Stimulated activated CD8-positive, alpha-beta memory T cell treated with anti-CD3 and anti-CD28 coated beads, Interleukin-7, amount 100 ng/mL, for 48 hours (primary cell): ENCODE measurements around the gene FAT3.

Experiments used
- DNase-seq, 2 donors: peaks; one replicate each; pipeline ENCODE4 v3.0.0-alpha.2; 2020; ENCODE audit warnings: low read depth in 1 of 2; ENCODE audit errors: extremely low read depth in 1 of 2

Gene FAT3

DNA sequence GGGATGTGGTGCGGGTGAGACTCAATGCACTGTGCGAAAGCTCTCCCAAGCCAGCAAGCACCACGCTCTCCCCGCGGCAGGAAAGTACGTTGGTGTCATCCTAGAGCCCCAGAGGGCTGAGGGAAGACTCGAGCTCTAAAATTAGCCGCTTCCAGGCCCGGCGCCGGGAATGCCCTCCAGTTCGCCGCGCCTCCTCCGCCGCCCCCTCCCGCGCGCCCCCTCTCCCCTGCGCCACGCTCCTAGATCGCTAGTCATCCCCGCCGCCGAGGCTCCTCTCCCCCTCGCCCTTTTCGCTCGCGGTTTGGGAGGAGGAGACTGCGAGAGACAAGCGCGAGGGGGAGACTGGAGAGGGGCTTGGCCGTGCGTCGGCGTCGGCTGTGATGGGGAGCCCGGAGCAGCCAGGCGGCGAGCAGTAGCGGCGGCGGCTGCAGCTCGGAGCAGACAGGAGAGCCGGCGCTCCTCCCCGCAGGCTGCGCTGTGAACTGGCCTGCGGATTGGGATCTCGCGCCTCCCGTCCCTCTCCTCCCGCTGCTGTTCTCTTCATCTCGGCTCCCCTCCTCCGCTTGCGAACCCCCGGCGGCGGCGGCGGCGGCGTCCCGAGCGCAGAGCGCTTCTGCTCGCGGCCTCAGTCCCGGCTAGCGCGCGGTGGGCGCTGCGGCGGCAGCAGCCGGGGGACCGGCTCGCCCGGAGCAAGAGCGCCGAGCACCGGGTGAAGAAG lies at the start of gene FAT3:
TSS of gene FAT3 (plus strand) at position 412 of the 718 bp plus-strand sequence. CDS start 127,295 bp downstream, outside the sequence.
- no peak for DNase-seq

DNA sequence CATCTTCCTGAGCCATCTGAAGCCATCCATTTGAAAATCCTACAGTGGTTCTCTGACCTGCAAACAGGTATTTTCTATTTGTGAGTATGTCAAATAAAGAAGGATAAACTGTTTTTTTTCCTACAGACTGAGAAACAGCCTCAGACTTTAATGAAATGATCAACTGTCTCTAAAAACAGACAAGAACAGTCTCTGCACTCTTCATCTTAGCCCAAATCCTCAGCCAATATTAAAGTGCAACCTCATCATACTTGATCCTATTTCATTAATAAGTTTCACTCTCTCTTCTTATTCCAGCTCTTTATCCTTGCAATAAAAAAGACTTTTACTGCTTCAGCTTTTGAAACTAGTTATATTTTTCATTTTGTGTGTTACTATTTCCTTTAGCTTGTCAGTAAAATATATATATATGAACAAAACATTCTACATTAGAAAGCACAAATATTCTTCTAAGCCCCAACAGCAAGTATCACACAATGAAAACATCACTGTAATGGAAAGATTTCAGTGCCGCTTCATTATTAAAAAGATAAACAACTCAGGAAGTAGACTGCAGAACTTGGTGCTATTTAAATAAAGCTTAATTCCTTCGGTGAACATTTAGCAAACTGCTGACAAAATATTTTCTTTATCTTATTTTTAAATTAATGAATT lies 45.5 kb upstream of the FAT3 start:
- DNase-seq: no peak

DNA sequence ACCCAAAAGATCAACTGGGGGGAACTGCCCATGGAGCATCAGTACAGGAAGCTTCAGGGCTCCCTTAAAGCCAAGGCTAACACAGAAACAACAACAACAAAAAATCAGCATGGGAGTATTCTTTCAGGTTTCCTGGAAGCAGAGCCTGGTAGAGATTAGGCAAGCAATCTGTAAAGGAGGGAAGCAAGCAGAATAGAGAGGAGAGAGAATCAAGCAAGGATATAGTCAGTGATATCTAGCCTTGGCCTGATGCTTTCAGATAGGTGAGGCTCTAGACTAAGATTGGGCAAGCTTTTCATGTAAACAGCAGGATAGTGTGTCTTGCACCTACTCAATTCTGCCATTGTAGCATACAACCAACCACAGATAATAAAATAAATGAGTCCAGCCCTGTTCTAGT lies 44.4 kb upstream of the FAT3 start:
- no peak for DNase-seq

DNA sequence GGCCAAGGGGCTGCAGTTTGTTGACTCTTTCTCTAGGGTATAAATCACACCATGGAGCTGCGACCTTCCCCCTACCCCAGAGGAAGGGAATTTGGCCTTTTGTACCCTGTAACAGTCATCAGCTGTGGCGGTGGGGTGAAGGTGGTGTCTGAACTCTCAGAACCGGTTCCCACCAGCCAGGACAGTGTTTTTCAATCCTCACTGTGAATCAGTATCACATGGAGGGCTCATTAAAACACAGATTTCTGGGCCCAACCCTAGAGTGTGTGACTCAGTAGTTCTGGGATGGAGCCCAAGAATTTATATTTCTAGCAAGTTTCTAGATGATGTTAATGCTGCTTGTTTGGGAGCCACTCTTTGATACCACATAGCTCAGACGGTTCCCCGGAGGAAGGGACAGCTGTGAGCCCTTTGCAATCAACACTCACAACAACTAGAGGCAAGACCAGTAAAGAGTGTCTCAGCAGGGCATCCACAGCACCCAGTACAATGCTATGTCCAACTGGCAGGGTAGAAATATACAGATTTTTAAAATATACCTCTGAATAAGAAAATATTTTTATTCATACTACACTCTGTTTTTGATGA lies 43.9 kb upstream of the FAT3 start:
- DNase-seq: no peak

DNA sequence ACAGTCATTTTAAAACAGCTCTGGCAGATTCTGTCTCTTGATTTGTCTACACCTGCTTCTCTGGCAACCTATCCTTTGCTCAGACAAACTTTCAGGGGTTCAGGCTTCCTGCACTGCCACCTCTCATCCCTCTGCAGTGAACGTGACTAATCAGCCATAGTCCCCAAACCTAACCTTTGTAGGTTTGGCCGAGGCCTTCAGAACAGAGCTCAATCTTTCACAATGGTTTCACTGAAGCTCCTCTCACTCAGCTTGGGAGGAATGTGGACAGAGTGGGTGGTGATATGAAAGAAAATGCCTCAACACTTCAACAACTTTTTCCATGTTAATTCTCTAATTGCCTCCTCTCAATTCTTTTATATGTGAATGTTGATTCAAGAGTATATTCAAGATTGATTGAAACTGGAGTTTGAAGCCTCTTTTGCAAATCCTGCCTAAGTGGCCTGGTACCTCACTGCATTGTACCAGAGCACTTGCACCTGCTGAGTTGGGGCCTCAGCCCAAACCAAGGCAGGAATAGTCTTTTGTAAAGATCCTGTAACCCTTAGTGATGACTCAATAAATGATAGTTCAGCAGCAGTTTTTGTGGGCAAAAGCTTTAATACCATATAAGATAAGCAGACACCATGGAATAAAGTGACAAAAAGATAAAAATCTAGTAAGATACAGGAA lies 33.9 kb upstream of the FAT3 start:
- DNase-seq: no peak

DNA sequence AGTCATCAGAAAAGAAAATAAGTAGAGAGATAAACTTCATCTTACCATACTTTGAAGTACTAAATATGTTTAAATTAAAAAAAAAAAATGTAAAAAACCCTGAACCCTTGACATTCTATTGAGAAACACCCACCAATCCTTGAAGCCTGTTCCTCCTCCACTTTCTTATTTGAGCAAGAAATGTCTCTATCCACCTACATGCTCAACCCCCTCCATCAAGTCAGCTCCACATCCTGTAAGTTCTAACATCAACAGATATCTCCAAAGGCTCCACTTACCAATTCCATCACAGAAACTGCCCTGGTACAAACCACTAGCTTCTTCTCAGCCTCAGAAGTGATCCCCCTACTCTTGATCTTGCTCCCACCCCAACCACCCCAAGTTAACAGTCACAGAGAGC lies 32.5 kb upstream of the FAT3 start:
- DNase-seq: no peak

DNA sequence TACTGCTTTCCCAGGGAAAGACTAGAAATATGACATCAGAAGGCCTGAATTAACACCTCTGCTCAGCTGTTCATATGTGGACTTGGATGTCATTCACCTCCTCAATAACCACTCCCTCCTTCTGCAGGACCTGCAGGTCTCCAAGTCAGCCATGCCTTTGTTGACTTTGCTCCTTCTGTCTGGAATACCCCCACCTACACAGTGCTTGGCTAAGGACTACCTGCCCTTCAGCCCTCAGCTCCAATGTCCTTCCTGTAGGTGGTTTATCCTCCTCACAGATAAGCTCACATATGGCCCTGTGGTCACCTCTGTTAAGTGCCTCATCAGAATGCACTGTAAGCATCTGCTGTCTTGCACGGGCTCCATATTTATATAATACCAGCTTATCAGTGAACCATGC lies 26.4 kb upstream of the FAT3 start:
- DNase-seq: no peak

DNA sequence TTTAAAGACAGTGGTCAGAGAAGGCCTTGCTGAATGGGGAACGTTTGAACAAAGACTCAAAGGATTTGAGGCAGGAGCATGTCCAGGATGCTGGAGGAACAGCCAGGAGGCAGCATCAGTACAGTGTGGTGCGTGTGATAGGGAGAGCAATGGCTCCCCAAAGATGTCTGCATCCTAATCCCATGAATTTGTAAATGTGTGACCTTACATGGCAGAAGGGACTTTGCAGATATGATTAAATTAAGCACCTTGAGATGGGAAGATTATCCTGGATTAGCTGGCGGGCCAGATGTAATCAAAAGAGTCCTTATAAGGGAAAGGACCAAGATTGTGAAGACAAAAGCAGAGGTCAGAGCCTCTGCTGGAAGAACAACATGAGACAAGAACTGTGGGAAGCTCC lies 24.6 kb upstream of the FAT3 start:
- no peak for DNase-seq

DNA sequence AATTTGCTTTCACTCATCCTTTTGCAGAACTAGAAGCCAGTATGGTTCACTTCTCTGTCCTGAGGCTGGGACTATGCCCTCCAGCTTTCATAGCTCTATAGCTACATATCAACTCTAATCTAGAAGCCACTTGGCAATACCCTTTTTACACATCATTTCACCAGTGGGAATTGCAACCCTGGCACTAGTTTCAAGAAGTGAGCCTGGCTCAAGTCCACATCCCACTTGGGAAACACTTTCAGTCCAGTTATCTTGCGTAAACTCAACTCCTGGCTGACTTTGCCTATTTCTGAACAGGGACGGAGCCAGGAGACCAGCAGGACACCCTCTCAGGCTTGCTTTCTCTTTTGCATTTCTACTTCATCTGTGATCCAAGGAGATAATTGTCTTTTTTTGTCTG lies 19.9 kb upstream of the FAT3 start:
- no peak for DNase-seq

DNA sequence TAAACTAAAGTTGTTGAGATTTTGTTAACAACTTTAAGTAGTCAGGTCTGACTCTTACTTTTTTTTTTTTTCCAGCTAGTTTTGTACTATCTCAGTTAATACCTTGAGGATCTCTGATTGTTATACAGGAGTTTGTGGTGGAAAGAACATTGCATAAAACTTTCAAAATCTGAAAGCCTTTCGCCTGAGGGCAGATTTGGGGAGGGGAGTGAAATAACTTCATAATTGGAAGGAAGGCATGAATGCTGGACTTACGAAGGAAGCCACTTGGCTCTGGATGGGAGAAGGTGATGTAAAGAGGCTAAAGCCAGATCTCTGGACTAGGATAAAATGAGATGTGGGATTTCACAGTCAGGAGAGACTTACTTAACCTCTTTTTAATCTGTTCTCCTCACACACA lies 18.2 kb upstream of the FAT3 start:
- DNase-seq: no peak

DNA sequence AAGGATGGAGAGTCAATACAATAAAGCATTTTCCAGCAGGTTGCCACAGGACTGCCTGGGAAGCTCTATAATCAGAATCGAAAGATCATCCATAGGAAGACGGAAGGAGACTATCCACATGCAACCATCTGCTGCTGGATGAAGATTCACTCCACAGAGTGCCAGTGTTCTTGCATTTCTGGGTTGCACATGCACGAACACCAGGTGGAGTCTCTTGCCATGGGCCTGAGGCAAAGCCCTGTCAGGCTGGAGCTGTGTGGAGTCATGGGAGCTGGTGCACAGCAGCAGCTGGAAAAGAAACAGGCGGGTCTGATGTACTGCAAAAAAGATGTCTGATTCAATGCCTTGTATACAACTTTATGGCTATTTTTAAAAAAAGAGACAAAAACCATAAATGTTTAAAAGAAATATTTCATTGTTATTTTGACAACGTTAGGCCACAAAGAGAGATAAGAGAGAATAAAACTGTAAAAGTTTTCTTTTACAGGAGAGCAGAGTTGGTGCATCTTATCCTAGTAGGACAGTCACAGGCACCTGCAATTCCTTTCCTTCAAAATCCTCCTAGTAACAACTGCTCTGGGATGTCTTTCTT lies 12.9 kb upstream of the FAT3 start:
- DNase-seq: no peak

DNA sequence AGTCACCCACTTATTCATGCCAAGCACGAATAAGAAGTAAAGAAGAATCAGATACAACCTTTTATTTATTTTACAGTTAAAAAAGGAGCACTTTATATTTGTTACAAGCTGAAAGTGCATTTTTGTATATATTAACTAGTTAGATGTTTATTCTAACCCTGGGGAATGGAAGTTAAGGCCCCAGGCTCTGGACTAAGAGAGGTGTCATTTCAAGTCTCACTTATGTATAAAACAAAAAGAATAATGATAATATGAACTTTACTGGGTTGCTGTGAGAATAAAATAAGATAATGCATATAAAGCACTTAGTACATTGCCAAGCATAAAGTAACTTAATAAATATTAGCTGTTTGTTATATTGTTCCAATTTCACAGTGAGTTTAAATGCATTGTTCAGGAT lies 12.1 kb upstream of the FAT3 start:
- DNase-seq: no peak

DNA sequence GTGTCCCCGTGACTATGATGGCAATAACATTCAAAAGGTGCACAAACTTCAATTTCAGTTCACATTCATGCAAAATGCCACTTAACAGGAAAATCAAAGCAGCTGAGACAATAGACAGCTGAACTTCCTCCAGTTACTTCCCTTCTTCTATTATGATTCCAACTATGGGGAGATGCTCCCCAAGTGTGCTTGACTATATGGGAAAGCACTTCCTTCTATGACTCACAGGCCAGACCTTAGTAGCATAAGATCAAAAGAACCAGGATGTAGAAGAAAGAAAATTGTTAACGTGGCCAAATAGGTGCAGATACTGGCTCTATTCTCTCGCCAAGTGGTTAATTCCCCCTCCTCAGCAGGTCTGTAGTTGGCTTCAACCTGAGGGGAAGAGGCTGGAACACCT lies 7.8 kb upstream of the FAT3 start:
- DNase-seq: no peak

DNA sequence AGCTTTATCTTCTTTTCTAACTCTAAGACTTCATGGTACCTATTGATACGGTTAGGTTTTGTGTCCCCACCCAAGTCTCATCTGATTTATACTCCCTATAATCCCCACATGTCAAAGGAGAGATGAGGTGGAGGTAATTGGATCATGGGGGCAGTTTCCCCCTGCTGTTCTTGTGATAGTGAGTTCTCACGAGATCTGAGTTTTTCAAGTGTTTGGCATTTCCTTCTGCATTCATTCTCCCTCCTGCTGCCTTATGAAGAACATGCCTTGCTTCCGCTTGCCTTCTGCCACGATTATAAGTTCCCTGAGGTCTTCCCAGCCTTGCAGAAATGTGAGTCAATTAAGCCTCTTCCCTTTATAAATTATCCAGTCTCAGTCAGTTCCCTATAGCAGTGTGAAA lies 5.1 kb upstream of the FAT3 start:
- no peak for DNase-seq

DNA sequence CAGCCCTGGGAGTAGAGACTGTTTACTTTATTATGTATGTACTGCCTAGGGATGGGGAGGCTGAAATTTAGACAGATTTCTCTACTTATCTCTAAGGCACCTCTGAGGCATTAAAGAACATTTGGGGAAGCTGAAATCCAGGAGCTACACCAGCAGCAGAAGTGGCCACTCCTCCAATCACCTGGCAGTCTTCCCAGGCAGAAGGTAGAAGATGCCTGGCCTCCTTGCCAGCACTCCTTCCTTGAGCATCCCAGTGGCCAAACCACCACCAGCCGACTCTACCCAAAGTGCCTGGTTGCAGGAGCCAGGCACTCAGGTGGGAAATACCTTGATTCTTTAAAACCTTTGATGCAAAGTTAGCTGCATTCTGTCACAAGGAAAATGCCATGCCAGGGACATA lies 1.9 kb upstream of the FAT3 start:
- no peak for DNase-seq

DNA sequence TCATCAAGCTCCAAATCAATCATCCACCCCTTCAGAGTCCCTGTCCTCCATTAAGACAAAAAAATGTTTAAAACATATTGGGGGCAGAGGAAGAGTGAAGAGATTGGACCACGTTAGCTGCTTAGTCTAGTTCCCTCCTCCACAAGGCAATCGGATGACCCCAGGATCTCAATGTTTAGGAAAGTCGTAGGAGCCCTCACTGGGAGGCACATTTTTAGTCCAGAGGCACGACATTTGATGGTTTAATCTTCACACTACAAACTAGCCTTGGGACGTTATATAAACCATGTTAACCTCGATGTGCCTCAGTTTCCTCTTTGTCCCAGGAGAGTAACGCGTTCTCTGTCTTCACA lies 588 bp upstream of the FAT3 start:
- no peak for DNase-seq

DNA sequence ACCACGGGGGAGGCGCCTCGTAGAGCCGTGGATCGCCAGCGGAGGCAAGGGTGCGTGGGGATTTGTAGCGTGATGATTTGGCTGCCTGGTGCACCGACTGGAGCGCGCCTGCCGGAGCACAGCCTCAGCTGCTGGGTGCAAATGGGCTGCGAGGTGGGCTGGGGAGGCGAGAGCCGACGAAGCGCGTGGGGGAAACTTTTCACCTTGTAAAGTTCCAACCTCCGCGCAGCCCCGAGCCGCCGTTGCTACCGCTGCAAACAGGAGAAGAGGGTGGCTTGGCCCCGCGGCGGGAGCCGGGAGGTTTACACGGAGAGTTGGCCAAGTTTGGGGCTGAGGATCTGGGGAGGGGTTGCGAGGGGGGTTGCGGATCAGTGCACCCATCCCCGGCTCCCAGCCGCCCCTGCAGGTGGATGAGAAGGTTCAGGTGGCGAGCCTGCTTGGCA lies 528 bp downstream of the FAT3 start:
- DNase-seq: no peak

DNA sequence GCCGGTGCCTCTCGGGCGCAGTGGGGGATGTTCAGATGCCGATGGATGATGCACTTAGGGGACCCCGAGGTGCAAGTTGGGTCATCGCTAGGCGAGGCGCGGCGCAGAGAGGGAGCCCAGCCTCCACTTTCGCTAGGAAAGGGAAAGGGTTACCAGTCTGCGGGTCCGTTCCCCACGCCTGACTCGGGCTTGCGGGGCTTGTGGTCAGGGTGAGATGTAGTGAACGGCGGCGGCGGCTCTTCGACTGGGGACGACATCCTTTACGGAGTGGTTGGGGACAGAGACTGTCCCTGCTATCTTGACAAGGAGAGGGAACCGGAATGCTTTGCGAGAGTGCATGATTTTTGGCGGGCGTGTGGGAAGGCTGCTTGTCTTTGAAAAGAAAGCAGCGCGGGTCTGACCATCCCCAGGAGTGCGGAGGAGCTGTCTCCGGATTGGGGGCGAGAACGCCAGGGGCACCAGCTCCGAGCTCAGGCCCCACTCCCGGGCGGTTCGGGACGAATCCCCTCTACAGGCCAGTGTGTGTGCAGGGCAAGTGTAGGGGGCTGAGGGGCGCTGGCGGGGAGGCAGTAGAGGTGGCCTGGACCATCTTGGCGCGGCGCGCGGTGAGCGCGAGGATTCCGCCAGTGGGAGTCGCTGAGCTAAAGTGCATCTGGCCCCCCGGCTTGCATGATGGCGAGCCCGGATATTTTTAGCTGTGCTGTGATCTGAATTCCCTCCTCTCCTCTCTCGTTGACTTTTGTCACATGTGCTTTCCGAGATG lies 1.1 kb downstream of the FAT3 start:
- DNase-seq: no peak

DNA sequence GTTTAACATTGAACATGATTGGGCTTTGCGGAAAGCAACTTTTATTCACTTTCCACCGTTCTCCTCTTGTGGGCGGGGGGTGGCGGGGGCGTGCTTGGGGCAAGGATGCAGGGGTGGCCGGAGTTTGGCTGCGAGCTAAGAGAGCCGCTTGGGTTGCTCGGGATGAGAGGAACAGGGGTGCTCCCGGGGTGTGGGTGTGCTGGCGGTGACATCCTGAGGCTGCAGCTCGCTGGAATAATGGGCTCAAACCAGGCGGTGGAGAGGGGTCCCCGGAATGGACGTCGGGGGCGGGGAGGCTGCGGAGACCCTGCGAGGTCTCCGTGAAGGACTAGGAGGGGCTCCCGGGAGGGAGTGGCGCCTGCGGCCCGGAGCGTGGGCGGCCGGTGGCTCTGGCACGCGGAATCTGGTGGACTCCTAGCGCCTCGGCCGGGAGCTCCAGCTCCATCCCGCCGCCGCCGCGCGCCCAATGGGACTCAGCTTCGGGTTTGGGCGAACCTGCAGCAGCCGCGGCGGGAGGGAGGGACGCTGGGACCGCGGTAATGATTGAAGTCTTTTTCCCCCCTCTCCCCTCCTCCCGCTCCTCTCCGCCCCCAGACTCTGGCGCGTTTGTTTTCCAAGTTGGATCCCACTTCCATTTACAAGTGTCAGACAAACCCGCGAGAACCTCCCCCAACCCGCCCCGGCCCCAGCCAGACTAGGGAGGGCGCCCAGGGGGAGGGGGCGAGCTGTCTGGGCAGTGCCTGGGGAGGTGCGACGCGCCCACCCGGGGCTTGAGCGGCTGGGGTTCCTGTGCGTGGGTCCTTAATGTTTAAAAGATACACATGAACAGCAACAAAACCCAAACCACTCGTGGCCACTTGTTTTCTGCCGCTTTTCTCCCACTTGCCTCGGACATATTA lies 2.0 kb downstream of the FAT3 start:
- no peak for DNase-seq
